IMR-90 (cell line): Measurements from ENCODE around the gene MAPKAP1. TPM values are rescaled to one million over a fixed set of nuclear protein-coding genes. Genes with fewer than 3 reads are reported as not detected.

ENCODE experiments used
- ATAC-seq: fragments of 200-7000 bp; cut with Tn5 transposase; 2 replicates; pipeline ENCODE4 v1.9.1; 2020; ENCODE audit warnings: low read depth, mild to moderate bottlenecking, moderate library complexity
- BruUV-seq: library from RNA; stranded (reverse); fragments of 400-500 nt; replicated peaks from 2 replicates; lab custom pipeline; 2021; lab: Mats Ljungman, UMichigan
- CTCF ChIA-PET: fragments of 300-600 bp; formaldehyde crosslinking; extraction: SDS; loops from one replicate; lab custom pipeline; 2021; ENCODE audit warnings: antibody characterized with exemption; lab: Yijun Ruan, JAX
- POLR2A ChIA-PET: fragments of 300-600 bp; sonication (Branson Sonifier 250); formaldehyde crosslinking; loops from one replicate; lab custom pipeline; 2022; ENCODE audit warnings: antibody characterized with exemption; ENCODE audit not compliant: unreplicated experiment; lab: Charles Lee
- DNase-seq: peaks from one replicate; pipeline ENCODE4 v3.0.0; 2013
- H2AFZ ChIP-seq: replicated peaks from 2 replicates; pipeline ENCODE3; 2013; ENCODE audit warnings: low read length, mild to moderate bottlenecking; ENCODE audit not compliant: poor library complexity
- H2AK5ac ChIP-seq: 2 replicates; pipeline ENCODE4 v1.6.1; 2013; ENCODE audit warnings: low read depth, low read length, inconsistent platforms
- H2AK9ac ChIP-seq: replicated peaks from 2 replicates; pipeline ENCODE3; 2013; ENCODE audit warnings: mild to moderate bottlenecking, low read depth, low read length, moderate library complexity; ENCODE audit not compliant: poor library complexity
- H2BK120ac ChIP-seq: 2 replicates; pipeline ENCODE4 v1.6.1; 2013; ENCODE audit warnings: low read depth, low read length, inconsistent platforms
- H2BK15ac ChIP-seq: 3 replicates; pipeline ENCODE4 v1.6.1; 2013; ENCODE audit warnings: low read depth, low read length, inconsistent platforms
- H2BK20ac ChIP-seq: 2 replicates; pipeline ENCODE4 v1.6.1; 2013; ENCODE audit warnings: low read depth, mild to moderate bottlenecking, inconsistent platforms, low read length, moderate library complexity
- H2BK5ac ChIP-seq: 2 replicates; pipeline ENCODE4 v1.6.1; 2013; ENCODE audit warnings: mild to moderate bottlenecking, low read depth, low read length, inconsistent platforms; ENCODE audit not compliant: poor library complexity, severe bottlenecking
- H3K14ac ChIP-seq: replicated peaks from 2 replicates; pipeline ENCODE4 v1.6.1; 2013; ENCODE audit warnings: low read depth, low read length, inconsistent platforms
- H3K18ac ChIP-seq: 2 replicates; pipeline ENCODE4 v1.6.1; 2013; ENCODE audit warnings: low read depth, low read length, control low read depth
- H3K23ac ChIP-seq: 2 replicates; pipeline ENCODE4 v1.6.1; 2013; ENCODE audit warnings: low read depth, low read length, inconsistent platforms
- H3K27ac ChIP-seq: 2 replicates; pipeline ENCODE4 v1.5.1; 2013; ENCODE audit warnings: mild to moderate bottlenecking, control low read depth, low read length; ENCODE audit not compliant: insufficient read depth
- H3K27me3 ChIP-seq: 2 replicates; pipeline ENCODE4 v1.6.1; 2013; ENCODE audit warnings: low read length; ENCODE audit not compliant: control insufficient read depth, insufficient read depth
- H3K36me3 ChIP-seq: 2 replicates; pipeline ENCODE4 v1.6.1; 2013; ENCODE audit warnings: low read length, mixed read lengths; ENCODE audit not compliant: control insufficient read depth, insufficient read depth
- H3K4ac ChIP-seq: 2 replicates; pipeline ENCODE4 v1.6.1; 2013; ENCODE audit warnings: low read depth, low read length, inconsistent platforms
- H3K4me1 ChIP-seq: 2 replicates; pipeline ENCODE4 v1.6.1; 2013; ENCODE audit warnings: low read length, mixed read lengths; ENCODE audit not compliant: control insufficient read depth, insufficient read depth
- H3K4me2 ChIP-seq: 2 replicates; pipeline ENCODE4 v1.6.1; 2013; ENCODE audit warnings: low read depth, mild to moderate bottlenecking, control low read depth, low read length, moderate library complexity
- H3K4me3 ChIP-seq: 2 replicates; pipeline ENCODE4 v1.5.1; 2013; ENCODE audit warnings: low read depth, mild to moderate bottlenecking, control low read depth, low read length, moderate library complexity; ENCODE audit not compliant: insufficient read depth
- H3K56ac ChIP-seq: 2 replicates; pipeline ENCODE4 v1.6.1; 2013; ENCODE audit warnings: low read length, inconsistent platforms; ENCODE audit not compliant: insufficient read depth; ENCODE audit errors: extremely low read depth
- H3K79me1 ChIP-seq, 2 experiments: 2 replicates each; pipeline ENCODE4 v1.6.1; 2013; ENCODE audit warnings: low read length in 2 of 2, inconsistent platforms in 1 of 2, low read depth in 1 of 2
- H3K9ac ChIP-seq: 2 replicates; pipeline ENCODE4 v1.6.1; 2013; ENCODE audit warnings: low read depth, low read length, control low read depth
- H3K9me1 ChIP-seq: 2 replicates; pipeline ENCODE4 v1.6.1; 2013; ENCODE audit warnings: low read length, inconsistent platforms; ENCODE audit not compliant: insufficient read depth
- H3K9me3 ChIP-seq: 2 replicates; pipeline ENCODE4 v1.6.1; 2013; ENCODE audit warnings: low read length; ENCODE audit not compliant: control insufficient read depth, insufficient read depth
- H4K20me1 ChIP-seq: 2 replicates; pipeline ENCODE4 v1.6.1; 2013; ENCODE audit warnings: low read length, inconsistent platforms; ENCODE audit not compliant: insufficient read depth
- H4K5ac ChIP-seq: 2 replicates; pipeline ENCODE4 v1.6.1; 2013; ENCODE audit warnings: mild to moderate bottlenecking, low read depth, low read length, control low read depth
- H4K8ac ChIP-seq, 2 experiments: 2 replicates each; pipeline ENCODE4 v1.6.1; 2013; ENCODE audit warnings: low read depth in 2 of 2, low read length in 2 of 2, control low read depth in 1 of 2, inconsistent platforms in 1 of 2
- H4K91ac ChIP-seq: 2 replicates; pipeline ENCODE4 v1.6.1; 2013; ENCODE audit warnings: low read depth, low read length, inconsistent platforms; ENCODE audit not compliant: insufficient read depth
- CHD1 ChIP-seq: IDR thresholded peaks from 2 replicates; pipeline ENCODE4 v1.6.1; 2012; ENCODE audit warnings: low read depth, low read length, improper control_type of control experiment
- CTCF ChIP-seq: conservative IDR thresholded peaks from 2 replicates; pipeline ENCODE4 v1.5.1; 2012; ENCODE audit warnings: mild to moderate bottlenecking, low read depth, low read length, improper control_type of control experiment
- ELK1 ChIP-seq: fragments of 150-350 bp; IDR thresholded peaks from 2 replicates; pipeline ENCODE4 v1.6.1; 2016; ENCODE audit warnings: low read depth, mild to moderate bottlenecking, low read length, moderate library complexity, borderline replicate concordance
- FOS ChIP-seq: fragments of 150-350 bp; IDR thresholded peaks from 2 replicates; pipeline ENCODE4 v1.6.1; 2016; ENCODE audit warnings: low read depth, low read length
- MXI1 ChIP-seq: IDR thresholded peaks from 2 replicates; pipeline ENCODE4 v1.6.1; 2012; ENCODE audit warnings: low read depth, mild to moderate bottlenecking, low read length, moderate library complexity, borderline replicate concordance
- POLR2A ChIP-seq: IDR thresholded peaks from 2 replicates; pipeline ENCODE4 v1.6.1; 2012; ENCODE audit warnings: mild to moderate bottlenecking, low read depth, low read length
- RAD21 ChIP-seq: IDR thresholded peaks from 2 replicates; pipeline ENCODE4 v1.6.1; 2012; ENCODE audit warnings: low read length, improper control_type of control experiment
- RCOR1 ChIP-seq: IDR thresholded peaks from 2 replicates; pipeline ENCODE4 v1.6.1; 2012; ENCODE audit warnings: mild to moderate bottlenecking, low read length, improper control_type of control experiment; ENCODE audit not compliant: insufficient replicate concordance
- SMC3 ChIP-seq: fragments of 150-350 bp; IDR thresholded peaks from 2 replicates; pipeline ENCODE4 v1.6.1; 2016; ENCODE audit warnings: low read depth, mild to moderate bottlenecking, antibody characterized with exemption, low read length, moderate library complexity
- USF2 ChIP-seq: fragments of 150-350 bp; IDR thresholded peaks from 2 replicates; pipeline ENCODE4 v1.6.1; 2017; ENCODE audit warnings: mild to moderate bottlenecking, antibody characterized with exemption, low read length, low read depth
- WGBS, 2 experiments: methylation state at CpG; one replicate each; pipeline versions ENCODE4 v1.1.5 to v1.1.7; 2013; ENCODE audit warnings: missing lambda C conversion rate in 2 of 2; ENCODE audit not compliant: insufficient read length in 1 of 2; ENCODE audit errors: extremely low coverage in 2 of 2; 5-methylcytosine and 5-hydroxymethylcytosine counted together
- dilution Hi-C: fragments of 300-500 bp; cut with HindIII; formaldehyde crosslinking; loops from one replicate; pipeline ENCODE4 v1.14.3; 2018; ENCODE audit warnings: low sequenced_read_pairs; ENCODE audit not compliant: unreplicated experiment
- in situ Hi-C: fragments of 300-500 bp; cut with MboI; formaldehyde crosslinking; loops from 3 replicates; pipeline ENCODE4 v1.14.3; 2019; ENCODE audit warnings: low sequenced_read_pairs, inconsistent platforms, mixed read lengths
- intact Hi-C: fragments of 100-400 bp; cut with micrococcal nuclease; formaldehyde crosslinking; loops from 2 replicates; pipeline ENCODE4 v1.10.0; 2022
- polyA plus RNA-seq, 3 experiments: library from polyadenylated mRNA; depleted of rRNA; stranded (reverse); fragments of >200 nt; gene quantifications; 2 replicates each; pipeline ENCODE4 v1.2.3, GENCODE V29; 2012; ENCODE audit warnings: low replicate concordance in 1 of 3
- total RNA-seq: library from RNA; depleted of rRNA; stranded (reverse); fragments of >200 nt; gene quantifications from 2 replicates; pipeline ENCODE4 v1.2.3, GENCODE V29; 2012

The MAPKAP1 gene
- total and polyA plus RNA-seq, 2 of the 4 experiments (the other 2 are of a cell fraction): 87.2 to 158 TPM

GRCh38 chr9:125407974-125408900, 298.8 kb downstream of the MAPKAP1 start:
- Histone ChIP-seq H2BK15ac (no peak overlapping the region), H3K79me1 (peaks cover 0 to 6% of the 10 kb centered on the region in 2 experiments; a peak in 1 of 4 replicates), H3K4me1 (peaks cover 3% of the 10 kb centered on the region; the same call in 1 of the 2 replicates), H3K4ac (peak overlapping the region; percentile 74), H3K9ac (peak overlapping the region; percentile 73), H3K27me3 (no peaks in the 10 kb centered on the region), H2AK5ac (peak overlapping the region; percentile 54; the same call in 1 of the 2 replicates), H4K91ac (peak overlapping the region; percentile 77), H2AK9ac (peak overlapping the region; percentile 18), H3K9me1 (peaks cover 8% of the 10 kb centered on the region), H2AFZ (peak overlapping the region; percentile 91), H4K5ac (peak overlapping the region; percentile 81), H3K4me2 (peak overlapping the region; percentile 95), H3K36me3 (no peaks in the 10 kb centered on the region), H4K8ac (peak overlapping the region; percentile 80), H3K27ac (peak overlapping the region; percentile 69), H2BK120ac (peak overlapping the region; percentile 68), H2BK20ac (0 out of 2 replicates have a peak overlapping the region, but pooled peaks have one; percentile 26), H2BK5ac (peak overlapping the region; percentile 39), H4K20me1 (no peaks in the 10 kb centered on the region), H3K56ac (no peak overlapping the region), H3K14ac (peak overlapping the region; percentile 74), H3K23ac (0 out of 2 replicates have a peak overlapping the region, but pooled peaks have one; percentile 23), H3K4me3 (peak overlapping the region; percentile 82), H3K9me3 (peaks cover 2% of the 10 kb centered on the region; the same call in 1 of the 2 replicates), H3K18ac (peak overlapping the region; percentile 46; the same call in 1 of the 2 replicates)
- ChIA-PET CTCF (interaction anchor here (0.6 to 1.6 kb wide), 4 partner anchors 143 to 990 kb away, joined by 3 to 6 read pairs (median 4); no protein-coding TSS in a partner anchor), POLR2A (no interaction called here)
- ATAC-seq (peak; percentile 93), DNase-seq (peak; percentile 56)
- BruUV-seq: no TSS peak
- TF ChIP-seq FOS: no peak
- TF ChIP-seq USF2: no peak
- no peak for TF ChIP-seq ELK1
- TF ChIP-seq SMC3: peak; percentile 80
- no peak for TF ChIP-seq RCOR1
- TF ChIP-seq CTCF: peak; percentile 95
- no peak for TF ChIP-seq CHD1
- 0 out of 2 replicates have a peak, but pooled peaks have one; percentile 51 for TF ChIP-seq POLR2A
- no peak for TF ChIP-seq MXI1
- peak; percentile 96 for TF ChIP-seq RAD21
- 3% methylated on average over 40 of the region's 104 CpGs; no CpG with 5 or more reads in 1 of the 2 experiments for WGBS, 2 experiments
- dilution Hi-C loops (no loop called here), intact Hi-C loops (loop anchor here (1.0 to 10.0 kb wide), 6 partner anchors 151 to 1087 kb away; partner anchors contain the start of gene MAPKAP1), in situ Hi-C loops (loop anchor here (5.0 to 25.0 kb wide), 4 partner anchors 227 to 1079 kb away; no protein-coding TSS in a partner anchor)
